MCF 10A (cell line): ENCODE data around the gene REXO5. TPM values are rescaled to one million over a fixed set of nuclear protein-coding genes. Genes with fewer than 3 reads are reported as not detected.

Source experiments
- BruUV-seq: library from RNA; stranded (reverse); fragments of 400-500 nt; replicated peaks from 2 replicates; lab custom pipeline; 2021; lab: Mats Ljungman, UMichigan
- CTCF ChIA-PET: fragments of 300-600 bp; sonication (Branson Sonifier 250); formaldehyde crosslinking; extraction: SDS; loops from one replicate; lab custom pipeline; 2021; ENCODE audit warnings: antibody characterized with exemption, inconsistent platforms; lab: Yijun Ruan, JAX
- POLR2A ChIA-PET: fragments of 300-600, 350-650 bp; sonication (Branson Sonifier 250); formaldehyde crosslinking; extraction: SDS; loops from one replicate; lab custom pipeline; 2020; ENCODE audit warnings: antibody characterized with exemption, inconsistent platforms; lab: Yijun Ruan, JAX
- DNase-seq: peaks from one replicate; pipeline ENCODE4 v3.0.0-alpha.2; 2018; ENCODE audit not compliant: unreplicated experiment
- H3K27ac Mint-ChIP-seq: one replicate; pipeline ENCODE4 v1.8.0; 2022; ENCODE audit warnings: mild to moderate bottlenecking, low read depth, mixed read lengths; ENCODE audit not compliant: unreplicated experiment
- H3K27me3 Mint-ChIP-seq: one replicate; pipeline ENCODE4 v1.8.0; 2022; ENCODE audit warnings: mixed read lengths; ENCODE audit not compliant: insufficient read depth, unreplicated experiment
- H3K36me3 Mint-ChIP-seq: one replicate; pipeline ENCODE4 v1.8.0; 2022; ENCODE audit warnings: mild to moderate bottlenecking, moderate library complexity, mixed read lengths; ENCODE audit not compliant: insufficient read depth, unreplicated experiment
- H3K4me1 Mint-ChIP-seq: one replicate; pipeline ENCODE4 v1.8.0; 2022; ENCODE audit warnings: mixed read lengths; ENCODE audit not compliant: insufficient read depth, unreplicated experiment
- H3K4me3 Mint-ChIP-seq: one replicate; pipeline ENCODE4 v1.8.0; 2022; ENCODE audit warnings: mild to moderate bottlenecking, moderate library complexity, mixed read lengths; ENCODE audit not compliant: unreplicated experiment
- H3K9me3 Mint-ChIP-seq: one replicate; pipeline ENCODE4 v1.8.0; 2022; ENCODE audit warnings: mixed read lengths; ENCODE audit not compliant: unreplicated experiment
- intact Hi-C: fragments of 100-400 bp; cut with micrococcal nuclease; formaldehyde crosslinking; loops from 2 replicates; pipeline ENCODE4 v1.14.1; 2022
- total RNA-seq: library from RNA; stranded (reverse); gene quantifications from 2 replicates; pipeline ENCODE4 v1.2.3, GENCODE V29; 2022
- TF ChIP-seq, protein P1 (sequence below): fragments of 200-600 bp; IDR thresholded peaks from one replicate; pipeline ENCODE4 v1.8.0; 2022; ENCODE audit warnings: antibody characterized with exemption, mild to moderate bottlenecking; ENCODE audit not compliant: unreplicated experiment

Gene REXO5
- total RNA-seq, 1 experiment from 2014 or later = 6.1 TPM

DNA sequence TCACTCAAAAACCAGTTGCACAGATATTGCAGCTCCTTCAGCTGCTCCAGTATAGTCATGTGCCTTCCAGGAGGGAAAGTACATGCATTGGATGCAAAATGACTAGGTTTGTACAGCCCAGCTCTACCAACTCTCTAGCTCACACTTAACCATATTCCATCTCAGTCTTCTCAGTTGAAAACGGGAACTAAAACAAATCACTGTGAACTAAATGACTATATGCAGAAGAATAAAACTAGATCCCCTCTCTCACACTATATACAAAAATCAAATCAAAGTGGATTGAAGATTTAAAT, 69.0 kb downstream of the REXO5 start:
- H3K4me3 Mint-ChIP-seq = no peak overlapping the region
- CTCF ChIA-PET = interaction anchor here (0.6 to 2.3 kb wide), 9 partner anchors 9 to 1176 kb away, joined by 3 to 12 read pairs (median 3); no protein-coding TSS in a partner anchor
- no TSS peak for BruUV-seq
- no peaks in the 10 kb centered on the region for H3K27me3 Mint-ChIP-seq
- TF ChIP-seq, protein P1, sequence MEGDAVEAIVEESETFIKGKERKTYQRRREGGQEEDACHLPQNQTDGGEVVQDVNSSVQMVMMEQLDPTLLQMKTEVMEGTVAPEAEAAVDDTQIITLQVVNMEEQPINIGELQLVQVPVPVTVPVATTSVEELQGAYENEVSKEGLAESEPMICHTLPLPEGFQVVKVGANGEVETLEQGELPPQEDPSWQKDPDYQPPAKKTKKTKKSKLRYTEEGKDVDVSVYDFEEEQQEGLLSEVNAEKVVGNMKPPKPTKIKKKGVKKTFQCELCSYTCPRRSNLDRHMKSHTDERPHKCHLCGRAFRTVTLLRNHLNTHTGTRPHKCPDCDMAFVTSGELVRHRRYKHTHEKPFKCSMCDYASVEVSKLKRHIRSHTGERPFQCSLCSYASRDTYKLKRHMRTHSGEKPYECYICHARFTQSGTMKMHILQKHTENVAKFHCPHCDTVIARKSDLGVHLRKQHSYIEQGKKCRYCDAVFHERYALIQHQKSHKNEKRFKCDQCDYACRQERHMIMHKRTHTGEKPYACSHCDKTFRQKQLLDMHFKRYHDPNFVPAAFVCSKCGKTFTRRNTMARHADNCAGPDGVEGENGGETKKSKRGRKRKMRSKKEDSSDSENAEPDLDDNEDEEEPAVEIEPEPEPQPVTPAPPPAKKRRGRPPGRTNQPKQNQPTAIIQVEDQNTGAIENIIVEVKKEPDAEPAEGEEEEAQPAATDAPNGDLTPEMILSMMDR = no peak
- intact Hi-C loops = no loop called here
- peaks cover 68% of the 10 kb centered on the region for H3K36me3 Mint-ChIP-seq
- no peaks in the 10 kb centered on the region for H3K9me3 Mint-ChIP-seq
- H3K27ac Mint-ChIP-seq = no peak overlapping the region
- POLR2A ChIA-PET = interaction anchor here (0.9 to 13.3 kb wide), 6 partner anchors 8 to 26 kb away, joined by 3 to 343 read pairs (median 8); partner anchors contain the start of genes DCUN1D3 and LYRM1
- DNase-seq = no peak
- H3K4me1 Mint-ChIP-seq = peaks cover 46% of the 10 kb centered on the region

DNA sequence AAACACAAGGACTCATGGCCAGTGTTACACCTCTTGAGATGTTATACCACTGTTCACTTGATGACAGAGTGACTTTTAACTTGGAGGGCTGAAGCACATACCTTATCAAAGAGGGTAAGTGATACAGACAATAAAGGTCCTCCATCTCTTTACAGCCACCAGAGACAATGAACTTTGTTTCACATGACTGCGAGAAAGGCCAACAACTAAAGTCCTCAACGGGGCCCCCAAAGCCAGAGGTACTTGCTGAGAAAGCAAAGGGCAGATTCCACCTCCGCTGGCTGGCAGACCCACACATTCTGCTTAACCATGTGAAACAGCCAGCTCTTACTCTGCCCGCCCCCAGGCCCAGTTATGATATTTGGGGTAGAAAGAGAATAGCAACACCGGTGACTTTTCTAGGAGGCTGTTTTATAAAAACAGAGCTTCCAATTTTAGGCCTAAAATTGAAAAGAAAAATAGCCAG, 72.4 kb downstream of the REXO5 start:
- peak overlapping the region; percentile 75 for H3K27ac Mint-ChIP-seq
- TF ChIP-seq, protein P1 = no peak
- H3K4me3 Mint-ChIP-seq = peak overlapping the region; percentile 35
- no peak for DNase-seq
- peaks cover 45% of the 10 kb centered on the region for H3K4me1 Mint-ChIP-seq
- no peaks in the 10 kb centered on the region for H3K9me3 Mint-ChIP-seq
- no TSS peak for BruUV-seq
- intact Hi-C loops = no loop called here
- H3K27me3 Mint-ChIP-seq = no peaks in the 10 kb centered on the region
- ChIA-PET CTCF (interaction anchor here (0.6 to 1.1 kb wide), 3 partner anchors 10 to 422 kb away, joined by 3 to 4 read pairs (median 3); no protein-coding TSS in a partner anchor), POLR2A (interaction anchor here (0.7 to 3.0 kb wide), 7 partner anchors 10 to 72 kb away, joined by 3 to 22 read pairs (median 6); partner anchors contain the start of gene DCUN1D3)
- H3K36me3 Mint-ChIP-seq = peaks cover 64% of the 10 kb centered on the region

DNA sequence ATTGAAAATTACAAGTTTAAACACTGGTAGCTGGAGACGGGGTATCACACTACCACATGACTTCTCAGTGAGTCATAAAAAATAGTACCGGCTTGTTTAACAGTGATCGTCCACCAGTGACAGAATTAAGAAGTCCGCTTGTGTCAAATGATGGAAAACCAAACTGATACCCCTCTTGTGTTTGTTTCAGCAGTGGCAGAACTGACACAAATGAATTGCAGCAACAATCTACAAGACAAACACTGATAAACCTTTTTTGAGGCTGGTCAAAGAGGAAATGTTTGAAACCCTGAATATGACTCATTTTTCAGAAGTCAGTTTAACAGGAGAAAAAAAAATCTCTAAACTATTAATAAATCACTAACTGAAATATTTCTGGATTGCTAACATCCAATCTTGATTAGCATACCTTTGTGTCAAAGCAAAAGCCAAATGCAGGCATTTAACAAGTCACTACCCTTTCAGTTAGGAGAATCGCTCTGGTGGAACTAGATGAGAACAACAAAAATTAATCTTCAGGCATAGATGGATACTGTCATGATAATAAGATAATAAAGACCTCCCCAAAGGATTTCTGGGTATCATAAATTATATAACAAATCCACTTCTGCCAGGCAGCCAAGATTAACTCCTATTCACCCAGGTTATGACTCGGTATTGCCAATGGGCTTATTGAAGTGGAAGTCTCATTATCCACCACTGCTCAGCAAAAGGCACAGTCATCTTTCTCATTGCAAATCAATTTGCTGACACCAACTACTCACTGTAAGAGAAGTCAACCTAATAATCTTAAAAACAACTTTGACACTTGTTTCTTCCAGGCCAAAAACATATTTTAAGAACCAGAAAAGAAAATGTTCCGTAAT, 73.1 kb downstream of the REXO5 start:
- peak; percentile 34 for DNase-seq
- Mint-ChIP-seq H3K4me1 (peaks cover 50% of the 10 kb centered on the region), H3K27me3 (no peaks in the 10 kb centered on the region), H3K36me3 (peaks cover 66% of the 10 kb centered on the region), H3K9me3 (no peaks in the 10 kb centered on the region), H3K4me3 (peak overlapping the region; percentile 35), H3K27ac (peak overlapping the region; percentile 75)
- intact Hi-C loops = no loop called here
- CTCF ChIA-PET = interaction anchor here (0.6 to 1.1 kb wide), 3 partner anchors 11 to 421 kb away, joined by 3 to 4 read pairs (median 3); no protein-coding TSS in a partner anchor
- POLR2A ChIA-PET = interaction anchor here (0.7 to 3.0 kb wide), 8 partner anchors 11 to 29 kb away, joined by 3 to 22 read pairs (median 6); partner anchors contain the start of gene DCUN1D3
- TF ChIP-seq, protein P1 = no peak
- BruUV-seq = no TSS peak
